Measurements from ENCODE around the gene CCDC6. TPM values are rescaled to one million over a fixed set of nuclear protein-coding genes. Genes with fewer than 3 reads are reported as not detected.

CCDC6 gene
- total and polyA plus RNA-seq, 2 of the 4 experiments (the other 2 are of a cell fraction): 21.8 to 30.8 TPM

- Histone ChIP-seq H3K4ac (ENCODE audit: low read depth, low read length) (no peak overlapping the region), H2BK20ac (ENCODE audit: low read depth, low read length) (no peak overlapping the region), H3K9ac (ENCODE audit: low read depth, low read length) (no peak overlapping the region), H2BK15ac (ENCODE audit: low read depth, low read length) (no peak overlapping the region), H3K36me3 (ENCODE audit: control insufficient read depth, insufficient read depth, low read length) (peaks cover 25% of the 10 kb centered on the region), H4K5ac (ENCODE audit: low read depth, low read length) (no peak overlapping the region), H2AK5ac (ENCODE audit: low read depth, low read length) (no peak overlapping the region), H3K9me1 (ENCODE audit: insufficient read depth, low read length) (no peaks in the 10 kb centered on the region), H3K27me3 (ENCODE audit: control insufficient read depth, insufficient read depth, low read length) (no peaks in the 10 kb centered on the region), H3K9me3 (ENCODE audit: control insufficient read depth, insufficient read depth, low read length) (no peaks in the 10 kb centered on the region), H3K27ac (ENCODE audit: insufficient read depth, low read length) (no peak overlapping the region), H4K20me1 (ENCODE audit: insufficient read depth, low read length) (no peaks in the 10 kb centered on the region), H3K56ac (ENCODE audit: extremely low read depth, insufficient read depth, low read length) (no peak overlapping the region), H3K4me3 (ENCODE audit: insufficient read depth, low read depth, low read length) (no peak overlapping the region), H4K91ac (ENCODE audit: insufficient read depth, low read depth, low read length) (no peak overlapping the region), H3K14ac (replicated peaks; ENCODE audit: low read depth, low read length) (no peak overlapping the region), H4K8ac (ENCODE audit: low read depth in 2 of 2, low read length in 2 of 2) (no peak overlapping the region), H3K18ac (ENCODE audit: low read depth, low read length) (no peak overlapping the region), H3K4me1 (ENCODE audit: control insufficient read depth, insufficient read depth, low read length) (no peaks in the 10 kb centered on the region), H2BK5ac (ENCODE audit: low read depth, low read length, poor library complexity, severe bottlenecking) (no peak overlapping the region), H3K79me1 (ENCODE audit: low read depth in 1 of 2, low read length in 2 of 2) (no peaks in the 10 kb centered on the region; a peak in 1 of 4 replicates), H3K23ac (ENCODE audit: low read depth, low read length) (no peak overlapping the region), H2AK9ac (replicated peaks; ENCODE audit: low read depth, low read length, poor library complexity) (no peak overlapping the region), H3K4me2 (ENCODE audit: low read depth, low read length) (no peak overlapping the region), H2AFZ (replicated peaks; ENCODE audit: low read length, poor library complexity) (no peak overlapping the region), H2BK120ac (ENCODE audit: low read depth, low read length) (no peak overlapping the region)
- DNase-seq (no peak), ATAC-seq (ENCODE audit: low read depth) (no peak)
- ChIA-PET POLR2A (ENCODE audit: unreplicated experiment) (no interaction called here), CTCF (interaction anchor here (1.0 kb wide), 1 partner anchor 105 kb away, joined by 3 read pairs; the partner anchor contains the start of gene CCDC6)
- TF ChIP-seq BHLHE40 (IDR thresholded peaks at IDR 0.05; ENCODE audit: low read depth, low read length) (no peak), FOS (IDR thresholded peaks at IDR 0.05; ENCODE audit: low read depth, low read length) (no peak), RAD21 (IDR thresholded peaks at IDR 0.05; ENCODE audit: low read length) (no peak), MXI1 (IDR thresholded peaks at IDR 0.05; ENCODE audit: borderline replicate concordance, low read depth, low read length) (no peak), MAFK (IDR thresholded peaks at IDR 0.05; ENCODE audit: low read depth, low read length) (no peak)
- WGBS, 2 experiments (ENCODE audit: extremely low coverage in 2 of 2, insufficient read length in 1 of 2): no CpG with 5 or more reads among the region's 2 CpGs
- in situ Hi-C loops (cut with MboI; ENCODE audit: low sequenced_read_pairs): loop anchor here (10.0 kb wide), 1 partner anchor 166 kb away; no protein-coding TSS in a partner anchor
- BruUV-seq (replicated peaks): no TSS peak
- dilution Hi-C loops (cut with HindIII; ENCODE audit: low sequenced_read_pairs, unreplicated experiment): no loop called here
- intact Hi-C loops (cut with micrococcal nuclease): loop anchor here (10.0 kb wide), 1 partner anchor 556 kb away; no protein-coding TSS in a partner anchor
These were observed 105.2 kb downstream of the CCDC6 start for GRCh38 chr10:59801171-59801570.

Measured in IMR-90 (cell line).